H9 (cell line): Measurements from ENCODE around the gene SYT2. TPM values are rescaled to one million over a fixed set of nuclear protein-coding genes. Genes with fewer than 3 reads are reported as not detected.

ENCODE experiments used
- DNase-seq: peaks from one replicate; pipeline ENCODE4 v3.0.0-alpha.2; 2017
- H2AFZ ChIP-seq: one replicate; pipeline ENCODE4 v1.6.1; 2013; ENCODE audit warnings: mild to moderate bottlenecking, low read length, control low read depth, moderate library complexity
- H2AK5ac ChIP-seq: 2 replicates; pipeline ENCODE4 v1.6.1; 2013; ENCODE audit warnings: low read length, control low read depth, mixed read lengths; ENCODE audit not compliant: insufficient read length
- H2BK120ac ChIP-seq: one replicate; pipeline ENCODE4 v1.6.1; 2013; ENCODE audit warnings: low read depth, mild to moderate bottlenecking, low read length, control low read depth, inconsistent platforms; ENCODE audit not compliant: poor library complexity, severe bottlenecking
- H2BK12ac ChIP-seq: 2 replicates; pipeline ENCODE4 v1.6.1; 2013; ENCODE audit warnings: low read length, control low read depth, mixed read lengths, low read depth; ENCODE audit not compliant: insufficient read length
- H2BK15ac ChIP-seq: 2 replicates; pipeline ENCODE4 v1.6.1; 2013; ENCODE audit warnings: low read depth, low read length, control low read depth
- H2BK20ac ChIP-seq: one replicate; pipeline ENCODE4 v1.6.1; 2013; ENCODE audit warnings: low read depth, mild to moderate bottlenecking, low read length, control low read depth, inconsistent platforms; ENCODE audit not compliant: poor library complexity, severe bottlenecking
- H2BK5ac ChIP-seq: 2 replicates; pipeline ENCODE4 v1.6.1; 2013; ENCODE audit warnings: low read length, control low read depth, mixed read lengths; ENCODE audit not compliant: insufficient read length
- H3K14ac ChIP-seq: 2 replicates; pipeline ENCODE4 v1.6.1; 2013; ENCODE audit warnings: low read length, control low read depth; ENCODE audit not compliant: insufficient read depth
- H3K18ac ChIP-seq: 2 replicates; pipeline ENCODE4 v1.6.1; 2013; ENCODE audit warnings: low read depth, mild to moderate bottlenecking, mixed read lengths, low read length, control low read depth; ENCODE audit not compliant: insufficient read length
- H3K23ac ChIP-seq: 2 replicates; pipeline ENCODE4 v1.6.1; 2013; ENCODE audit warnings: low read length, control low read depth, mixed read lengths, low read depth; ENCODE audit not compliant: insufficient read length
- H3K23me2 ChIP-seq: 2 replicates; pipeline ENCODE4 v1.6.1; 2013; ENCODE audit warnings: low read depth, mild to moderate bottlenecking, mixed read lengths, low read length, control low read depth; ENCODE audit not compliant: insufficient read length, poor library complexity, severe bottlenecking
- H3K27ac ChIP-seq: 2 replicates; pipeline ENCODE4 v1.5.1; 2013; ENCODE audit warnings: low read length, control low read depth, mixed read lengths, low read depth; ENCODE audit not compliant: insufficient read length
- H3K27me3 ChIP-seq: 2 replicates; pipeline ENCODE4 v1.6.1; 2013; ENCODE audit warnings: low read length, control low read depth, inconsistent platforms; ENCODE audit not compliant: insufficient read depth
- H3K4ac ChIP-seq: 2 replicates; pipeline ENCODE4 v1.6.1; 2013; ENCODE audit warnings: low read depth, mild to moderate bottlenecking, control low read depth, inconsistent platforms, low read length, moderate library complexity
- H3K4me1 ChIP-seq: 2 replicates; pipeline ENCODE4 v1.6.1; 2013; ENCODE audit warnings: low read length, control low read depth, inconsistent platforms; ENCODE audit not compliant: insufficient read depth
- H3K4me2 ChIP-seq: 2 replicates; pipeline ENCODE4 v1.6.1; 2013; ENCODE audit warnings: low read length, control low read depth, mixed read lengths; ENCODE audit not compliant: insufficient read length, insufficient read depth
- H3K56ac ChIP-seq: 2 replicates; pipeline ENCODE4 v1.6.1; 2013; ENCODE audit warnings: low read depth, mild to moderate bottlenecking, mixed read lengths, low read length, control low read depth; ENCODE audit not compliant: insufficient read length
- H3K79me1 ChIP-seq: 2 replicates; pipeline ENCODE4 v1.6.1; 2013; ENCODE audit warnings: low read depth, mild to moderate bottlenecking, moderate library complexity, low read length, control low read depth, inconsistent platforms; ENCODE audit not compliant: insufficient read depth, poor library complexity, severe bottlenecking
- H3K79me2 ChIP-seq: 2 replicates; pipeline ENCODE4 v1.6.1; 2013; ENCODE audit warnings: low read length, control low read depth, inconsistent platforms; ENCODE audit not compliant: insufficient read depth
- H3K9ac ChIP-seq: 2 replicates; pipeline ENCODE4 v1.6.1; 2013; ENCODE audit warnings: low read length, control low read depth, mixed read lengths; ENCODE audit not compliant: insufficient read length; ENCODE audit errors: extremely low read depth
- H3K9me3 ChIP-seq: one replicate; pipeline ENCODE4 v1.6.1; 2013; ENCODE audit warnings: low read depth, low read length, inconsistent platforms; ENCODE audit not compliant: control insufficient read depth
- H3T11ph ChIP-seq: one replicate; pipeline ENCODE4 v1.6.1; 2013; ENCODE audit warnings: mild to moderate bottlenecking, low read length, control low read depth, inconsistent platforms
- H4K20me1 ChIP-seq: one replicate; pipeline ENCODE4 v1.6.1; 2013; ENCODE audit not compliant: control insufficient read depth, insufficient read length, insufficient read depth
- H4K5ac ChIP-seq: 2 replicates; pipeline ENCODE4 v1.6.1; 2013; ENCODE audit warnings: low read depth, mild to moderate bottlenecking, mixed read lengths, low read length, control low read depth; ENCODE audit not compliant: insufficient read length
- H4K8ac ChIP-seq: replicated peaks from 2 replicates; pipeline ENCODE4 v1.6.1; 2013; ENCODE audit warnings: low read length, control low read depth, mixed read lengths, low read depth; ENCODE audit not compliant: insufficient read length
- H4K91ac ChIP-seq: 2 replicates; pipeline ENCODE4 v1.6.1; 2013; ENCODE audit warnings: low read depth, mild to moderate bottlenecking, moderate library complexity, mixed read lengths, low read length, control low read depth; ENCODE audit not compliant: insufficient read length
- H3K27ac Mint-ChIP-seq, 3 experiments: 2 replicates in 2 of 3; 3 replicates in 1 of 3; pipeline ENCODE4 v1.8.0; 2020 to 2021; ENCODE audit warnings: mixed read lengths in 3 of 3, mild to moderate bottlenecking in 1 of 3, moderate library complexity in 1 of 3
- H3K27me3 Mint-ChIP-seq: 2 replicates; pipeline ENCODE4 v1.8.0; 2021; ENCODE audit warnings: low read depth, mild to moderate bottlenecking, moderate library complexity, mixed read lengths
- H3K36me3 Mint-ChIP-seq, 3 experiments: 2 replicates in 2 of 3; 3 replicates in 1 of 3; pipeline ENCODE4 v1.8.0; 2020 to 2021; ENCODE audit warnings: low read depth in 3 of 3, mixed read lengths in 3 of 3; ENCODE audit not compliant: insufficient read depth in 1 of 3
- H3K4me1 Mint-ChIP-seq, 2 experiments: 2 replicates each; pipeline ENCODE4 v1.8.0; 2020; ENCODE audit warnings: mixed read lengths in 2 of 2
- H3K4me3 Mint-ChIP-seq, 2 experiments: 2 replicates in 1 of 2; 3 replicates in 1 of 2; pipeline ENCODE4 v1.8.0; 2020 to 2021; ENCODE audit warnings: mild to moderate bottlenecking in 2 of 2, mixed read lengths in 2 of 2, moderate library complexity in 1 of 2
- H3K9me3 Mint-ChIP-seq, 2 experiments: 2 replicates in 1 of 2; 3 replicates in 1 of 2; pipeline ENCODE4 v1.8.0; 2020; ENCODE audit warnings: mild to moderate bottlenecking in 2 of 2, mixed read lengths in 2 of 2, moderate library complexity in 1 of 2
- WGBS: extraction: QIAGEN DNeasy Blood & Tissue Kit; methylation state at CpG from one replicate; pipeline ENCODE4 v1.1.7; 2013; ENCODE audit warnings: missing lambda C conversion rate, low lambda C conversion rate, mixed read lengths; ENCODE audit not compliant: insufficient read length; ENCODE audit errors: extremely low coverage; 5-methylcytosine and 5-hydroxymethylcytosine counted together
- total RNA-seq: library from RNA; stranded (reverse); gene quantifications from 2 replicates; pipeline ENCODE4 v1.2.1, GENCODE V29; 2021
- TF ChIP-seq, protein P1 (sequence below): fragments of 200-600 bp; sonication (generic); conservative IDR thresholded peaks from 3 replicates; pipeline ENCODE4 v1.8.0; 2021; ENCODE audit warnings: antibody characterized with exemption, mild to moderate bottlenecking

Gene SYT2
- total RNA-seq, 1 experiment from 2014 or later = 3.3 TPM

DNA sequence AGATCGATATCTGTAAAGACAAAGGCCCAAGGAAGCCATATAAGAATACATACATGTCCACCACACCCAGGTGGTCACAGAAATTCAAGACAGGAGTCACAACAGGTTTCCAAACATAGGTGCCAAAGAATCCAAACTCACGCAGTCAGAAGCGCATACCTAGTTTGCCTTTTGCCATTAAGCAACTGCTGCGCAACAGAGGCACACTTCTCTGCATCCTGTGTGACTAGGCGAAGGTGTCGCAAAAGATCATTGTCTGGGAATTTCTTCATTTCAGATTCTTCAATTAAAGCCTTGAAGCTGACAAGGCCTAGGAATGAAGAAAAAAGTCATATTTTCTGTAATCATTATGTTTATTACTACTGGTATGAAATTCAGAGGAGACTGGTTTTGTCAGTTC is 32.2 kb upstream of the SYT2 start:
- Histone ChIP-seq H3K27ac (no peak overlapping the region), H3K9me3 (no peaks in the 10 kb centered on the region), H3K4ac (no peak overlapping the region), H3K27me3 (no peaks in the 10 kb centered on the region), H2BK5ac (no peak overlapping the region), H4K91ac (no peak overlapping the region), H4K8ac (peak overlapping the region; percentile 50), H3K14ac (no peak overlapping the region), H4K20me1 (no peaks in the 10 kb centered on the region), H3K4me1 (no peaks in the 10 kb centered on the region), H2AFZ (no peak overlapping the region), H2BK12ac (no peak overlapping the region), H3K23me2 (no peaks in the 10 kb centered on the region), H2AK5ac (no peak overlapping the region), H3T11ph (no peak overlapping the region), H2BK15ac (no peak overlapping the region), H4K5ac (no peak overlapping the region), H3K9ac (no peak overlapping the region), H2BK120ac (no peak overlapping the region), H3K79me1 (no peaks in the 10 kb centered on the region), H2BK20ac (no peak overlapping the region), H3K23ac (no peak overlapping the region), H3K4me2 (no peak overlapping the region), H3K79me2 (0 out of 2 replicates have a peak, but pooled peaks cover 2% of the 10 kb centered on the region), H3K56ac (no peak overlapping the region), H3K18ac (no peak overlapping the region)
- no peak for DNase-seq
- WGBS = no CpG with 5 or more reads among the region's 6 CpGs
- TF ChIP-seq, protein P1, sequence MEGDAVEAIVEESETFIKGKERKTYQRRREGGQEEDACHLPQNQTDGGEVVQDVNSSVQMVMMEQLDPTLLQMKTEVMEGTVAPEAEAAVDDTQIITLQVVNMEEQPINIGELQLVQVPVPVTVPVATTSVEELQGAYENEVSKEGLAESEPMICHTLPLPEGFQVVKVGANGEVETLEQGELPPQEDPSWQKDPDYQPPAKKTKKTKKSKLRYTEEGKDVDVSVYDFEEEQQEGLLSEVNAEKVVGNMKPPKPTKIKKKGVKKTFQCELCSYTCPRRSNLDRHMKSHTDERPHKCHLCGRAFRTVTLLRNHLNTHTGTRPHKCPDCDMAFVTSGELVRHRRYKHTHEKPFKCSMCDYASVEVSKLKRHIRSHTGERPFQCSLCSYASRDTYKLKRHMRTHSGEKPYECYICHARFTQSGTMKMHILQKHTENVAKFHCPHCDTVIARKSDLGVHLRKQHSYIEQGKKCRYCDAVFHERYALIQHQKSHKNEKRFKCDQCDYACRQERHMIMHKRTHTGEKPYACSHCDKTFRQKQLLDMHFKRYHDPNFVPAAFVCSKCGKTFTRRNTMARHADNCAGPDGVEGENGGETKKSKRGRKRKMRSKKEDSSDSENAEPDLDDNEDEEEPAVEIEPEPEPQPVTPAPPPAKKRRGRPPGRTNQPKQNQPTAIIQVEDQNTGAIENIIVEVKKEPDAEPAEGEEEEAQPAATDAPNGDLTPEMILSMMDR = no peak
- Mint-ChIP-seq H3K27ac (no peak overlapping the region), H3K4me1 (no peaks in the 10 kb centered on the region), H3K9me3 (peaks cover 0 to 3% of the 10 kb centered on the region in 2 experiments; a peak in 1 of 5 replicates), H3K4me3 (no peak overlapping the region), H3K36me3 (peaks cover 65 to 85% (median 85%) of the 10 kb centered on the region in 3 experiments), H3K27me3 (no peaks in the 10 kb centered on the region)
